Fibroblast of mammary gland (primary cell): ENCODE data around the gene SLC22A23.

Experiments
- DNase-seq: peaks from one replicate; pipeline ENCODE4 v3.0.0-alpha.2; 2010; ENCODE audit warnings: low read depth
- H3K4me3 ChIP-seq: 2 replicates; pipeline ENCODE4 v1.5.1; 2011; ENCODE audit warnings: low read depth, mild to moderate bottlenecking, low read length, moderate library complexity; ENCODE audit not compliant: control insufficient read depth
- CTCF ChIP-seq: conservative IDR thresholded peaks from 2 replicates; pipeline ENCODE4 v1.5.1; 2011; ENCODE audit warnings: low read depth, low read length, inconsistent platforms; ENCODE audit not compliant: control insufficient read depth, insufficient read depth

SLC22A23 gene

DNA sequence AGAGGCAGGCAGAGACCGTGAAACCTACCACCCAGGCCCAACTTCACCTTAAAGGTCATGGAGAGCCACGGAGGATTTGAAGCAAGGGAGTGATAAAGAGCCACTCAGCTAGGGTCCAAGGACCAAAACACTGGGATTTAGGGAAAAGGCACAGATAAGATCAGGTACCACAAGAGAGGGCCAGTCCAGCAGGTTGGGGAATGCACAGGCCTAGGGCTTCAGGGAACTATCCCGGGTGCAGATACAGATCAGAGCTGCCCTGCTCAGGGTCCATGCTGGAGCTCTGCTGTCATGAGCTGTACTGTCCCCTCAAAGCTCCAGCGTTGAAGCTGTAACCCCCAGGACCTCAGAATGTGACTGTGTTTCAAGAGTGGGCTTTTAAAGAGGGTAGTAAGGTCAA, 16.9 kb downstream of the SLC22A23 start:
- no peak for TF ChIP-seq CTCF

DNA sequence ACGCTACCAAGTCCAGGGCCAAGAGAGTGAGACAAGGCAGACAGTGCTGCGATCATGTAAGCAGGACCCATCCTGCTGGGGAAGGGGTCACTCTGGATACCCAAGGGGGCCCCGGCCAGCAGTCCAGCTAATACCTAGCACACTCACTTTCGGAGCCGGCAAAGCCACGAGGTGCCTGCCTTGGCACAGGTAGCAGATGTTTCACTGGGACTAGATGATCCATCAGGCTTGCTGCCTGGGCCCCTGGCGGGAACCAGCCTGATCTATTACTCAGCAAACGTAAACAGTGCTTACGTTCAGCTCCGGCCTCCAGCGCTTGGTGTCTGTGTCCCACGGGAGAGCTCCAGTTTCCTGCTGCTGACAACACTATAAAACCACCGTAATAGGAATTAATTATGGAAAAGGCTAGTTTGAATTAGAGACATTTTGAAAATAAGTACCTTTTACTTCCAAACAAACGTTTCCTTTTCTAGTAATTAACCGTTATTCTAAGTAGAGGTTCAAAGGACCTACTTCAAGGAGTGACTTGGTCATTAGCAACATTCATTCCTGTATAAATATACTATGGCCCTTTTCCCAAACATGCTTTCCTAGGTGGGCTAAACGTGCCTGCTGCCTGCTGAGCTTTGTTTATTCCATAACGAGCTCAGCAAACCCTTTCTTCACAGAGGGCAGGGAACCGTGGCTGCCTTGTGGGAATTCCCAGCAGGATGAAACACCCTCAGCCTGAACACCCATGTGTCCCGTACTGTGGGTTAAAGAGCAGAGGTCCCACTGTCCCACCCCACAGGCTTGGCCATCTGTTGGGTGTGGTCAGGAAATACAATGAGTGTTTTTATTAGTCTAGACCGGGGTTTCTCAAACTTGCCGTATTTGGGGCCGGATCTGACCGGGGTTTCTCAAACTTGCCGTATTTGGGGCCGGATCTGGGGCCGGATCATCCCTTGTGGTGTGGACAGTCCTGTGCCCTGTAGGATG, 18.4 kb downstream of the SLC22A23 start:
- peak; percentile 95 for DNase-seq
- TF ChIP-seq CTCF = no peak
- no peak overlapping the region for H3K4me3 ChIP-seq

More for the DNA sequence above, 16.9 kb downstream of the SLC22A23 start:
- no peak overlapping the region for H3K4me3 ChIP-seq
- DNase-seq = no peak

- DNase-seq = no peak
- TF ChIP-seq CTCF = no peak
- H3K4me3 ChIP-seq = no peak overlapping the region
These were observed 23.8 kb downstream of the SLC22A23 start for GRCh38 chr6:3433005-3433404.

DNA sequence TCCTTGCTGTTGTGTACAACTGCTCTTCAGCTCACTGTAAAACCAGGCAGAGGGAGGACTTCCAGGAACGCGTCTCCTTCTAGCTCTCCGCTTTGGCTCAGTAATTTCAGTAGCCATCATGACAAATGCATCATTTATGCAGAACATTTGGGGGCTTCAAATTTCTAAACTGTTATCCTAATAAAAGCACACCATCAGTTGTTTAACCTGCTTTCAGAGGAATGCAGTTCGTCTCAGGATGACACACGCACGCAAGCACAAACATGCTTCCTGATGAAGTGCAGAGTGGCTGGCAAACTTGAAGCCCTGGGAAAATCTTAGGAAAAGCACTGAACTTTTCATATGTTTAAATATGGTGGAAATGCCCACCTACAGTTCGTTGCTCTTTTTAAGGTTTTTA, 24.4 kb downstream of the SLC22A23 start:
- H3K4me3 ChIP-seq = no peak overlapping the region
- DNase-seq = no peak
- no peak for TF ChIP-seq CTCF

DNA sequence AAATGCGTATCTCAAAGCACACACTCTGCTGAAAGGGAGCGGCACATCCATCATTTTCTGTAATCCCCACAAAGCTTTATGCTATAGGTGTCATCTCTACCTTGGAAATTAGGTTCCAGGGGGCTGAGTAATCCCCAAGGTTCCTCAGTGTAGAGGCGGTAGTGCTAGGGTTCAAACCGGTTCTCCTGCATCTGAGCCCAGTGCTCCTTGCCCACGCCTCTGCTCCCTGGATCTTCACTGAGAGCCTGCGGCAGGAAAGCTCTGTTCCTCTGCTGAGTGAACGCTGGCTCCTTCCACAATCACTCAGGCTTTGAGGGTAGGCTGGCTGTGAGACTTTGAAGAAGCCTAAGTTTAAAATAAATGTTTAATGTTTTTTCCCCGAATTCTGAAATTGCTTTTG, 24.9 kb downstream of the SLC22A23 start:
- no peak overlapping the region for H3K4me3 ChIP-seq
- no peak for TF ChIP-seq CTCF
- DNase-seq = no peak

DNA sequence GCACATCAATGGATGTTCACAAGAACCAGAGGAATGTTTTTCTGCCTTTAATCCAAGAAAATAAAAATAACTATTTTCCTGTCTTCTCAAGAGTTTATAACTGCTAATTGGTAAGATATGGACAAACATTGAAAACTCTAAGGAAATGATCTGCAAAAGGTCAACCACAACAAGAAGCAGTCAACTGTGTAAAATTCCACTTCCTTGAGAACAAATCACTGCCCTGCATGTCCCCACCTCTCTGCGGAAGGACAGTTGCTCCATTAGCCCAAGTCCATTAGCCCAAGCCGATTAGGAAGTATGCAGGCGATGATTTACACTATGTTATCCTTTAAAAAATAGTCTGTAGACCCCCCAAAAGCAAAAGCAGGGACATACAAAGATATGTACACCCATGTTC, 27.6 kb downstream of the SLC22A23 start:
- H3K4me3 ChIP-seq = no peak overlapping the region
- TF ChIP-seq CTCF = no peak
- DNase-seq = no peak

- TF ChIP-seq CTCF = no peak
- no peak overlapping the region for H3K4me3 ChIP-seq
- DNase-seq = no peak
These were observed 28.1 kb downstream of the SLC22A23 start for GRCh38 chr6:3428700-3429099.
